Measurements from ENCODE around the gene TAS2R7.

TAS2R7 gene

GRCh38 chr12:10783252-10783651, 19.2 kb downstream of the TAS2R7 start:
- DNase-seq (ENCODE audit: insufficient read length, low spot score) (no peak), FAIRE-seq (no peak)
- TF ChIP-seq POLR2A (IDR thresholded peaks at IDR 0.05; ENCODE audit: low read depth, low read length): no peak

GRCh38 chr12:10779103-10779502, 23.3 kb downstream of the TAS2R7 start:
- DNase-seq (ENCODE audit: insufficient read length, low spot score): no peak
- no peak for TF ChIP-seq POLR2A (IDR thresholded peaks at IDR 0.05; ENCODE audit: low read depth, low read length)
- FAIRE-seq: no peak

- FAIRE-seq (no peak), DNase-seq (ENCODE audit: insufficient read length, low spot score) (no peak)
- TF ChIP-seq POLR2A (IDR thresholded peaks at IDR 0.05; ENCODE audit: low read depth, low read length): no peak
Observed at GRCh38 chr12:10771132-10771733, 31.2 kb downstream of the TAS2R7 start.

GRCh38 chr12:10759657-10760056, 42.8 kb downstream of the TAS2R7 start:
- DNase-seq (ENCODE audit: insufficient read length, low spot score): no peak
- no peak for FAIRE-seq
- no peak for TF ChIP-seq POLR2A (IDR thresholded peaks at IDR 0.05; ENCODE audit: low read depth, low read length)

- FAIRE-seq (no peak), DNase-seq (ENCODE audit: insufficient read length, low spot score) (no peak)
- no peak for TF ChIP-seq POLR2A (IDR thresholded peaks at IDR 0.05; ENCODE audit: low read depth, low read length)
Observed at GRCh38 chr12:10756194-10756593, 46.2 kb downstream of the TAS2R7 start.

GRCh38 chr12:10753059-10753458, 49.4 kb downstream of the TAS2R7 start:
- no peak for DNase-seq (ENCODE audit: insufficient read length, low spot score)
- peak; percentile 61 for FAIRE-seq
- TF ChIP-seq POLR2A (IDR thresholded peaks at IDR 0.05; ENCODE audit: low read depth, low read length): no peak
